Keratinocyte (primary cell): ENCODE results near the gene TENM4. TPM values are rescaled to one million over a fixed set of nuclear protein-coding genes. Genes with fewer than 3 reads are reported as not detected.

ENCODE experiments used
- DNase-seq: peaks from one replicate; pipeline ENCODE4 v3.0.0-alpha.2; 2011; ENCODE audit warnings: low read depth, missing footprints, low spot score
- FAIRE-seq: peaks from 2 replicates; lab custom pipeline; 2011; peaks lifted over from hg19 to GRCh38; lab: Jason Lieb, UNC
- H2AFZ ChIP-seq: 2 replicates; pipeline ENCODE4 v1.6.0; 2012; ENCODE audit warnings: low read length, control low read depth, inconsistent platforms; ENCODE audit not compliant: control insufficient read depth
- H3K27ac ChIP-seq: 2 replicates; pipeline ENCODE4 v1.5.1; 2011; ENCODE audit warnings: low read length; ENCODE audit not compliant: control insufficient read depth, insufficient read depth
- H3K27me3 ChIP-seq: 3 replicates; pipeline ENCODE4 v1.6.0; 2011; ENCODE audit warnings: low read length; ENCODE audit not compliant: control insufficient read depth, insufficient read depth; ENCODE audit errors: extremely low read depth
- H3K36me3 ChIP-seq, 2 experiments: 2 replicates in 1 of 2; 3 replicates in 1 of 2; pipeline ENCODE4 v1.5.1; 2011; ENCODE audit warnings: low read length in 2 of 2, mild to moderate bottlenecking in 1 of 2; ENCODE audit not compliant: control insufficient read depth in 2 of 2, insufficient read depth in 2 of 2; ENCODE audit errors: extremely low read depth in 1 of 2
- H3K4me1 ChIP-seq: 3 replicates; pipeline ENCODE4 v1.5.1; 2011; ENCODE audit warnings: low read length; ENCODE audit not compliant: control insufficient read depth, insufficient read depth; ENCODE audit errors: extremely low read depth
- H3K4me2 ChIP-seq: 3 replicates; pipeline ENCODE4 v1.6.0; 2011; ENCODE audit warnings: low read depth, low read length; ENCODE audit not compliant: control insufficient read depth, insufficient read depth; ENCODE audit errors: extremely low read depth
- H3K4me3 ChIP-seq, 3 experiments: fragments of 200-600 bp in 1 of 3; sonication (generic) in 1 of 3; 2 replicates in 2 of 3; 3 replicates in 1 of 3; pipeline ENCODE4 v1.5.1; 2011 to 2016; ENCODE audit warnings: low read length in 3 of 3, mild to moderate bottlenecking in 3 of 3, control low read depth in 2 of 3, inconsistent platforms in 1 of 3, low read depth in 1 of 3, mixed read lengths in 1 of 3, mixed run types in 1 of 3, moderate library complexity in 1 of 3; ENCODE audit not compliant: control insufficient read depth in 2 of 3, insufficient read depth in 2 of 3; ENCODE audit errors: extremely low read depth in 1 of 3
- H3K79me2 ChIP-seq: 2 replicates; pipeline ENCODE4 v1.6.0; 2012; ENCODE audit warnings: low read length; ENCODE audit not compliant: control insufficient read depth, insufficient read depth
- H3K9ac ChIP-seq: 3 replicates; pipeline ENCODE4 v1.6.0; 2011; ENCODE audit warnings: low read length; ENCODE audit not compliant: control insufficient read depth, insufficient read depth; ENCODE audit errors: extremely low read depth
- H3K9me1 ChIP-seq: 3 replicates; pipeline ENCODE4 v1.6.0; 2011; ENCODE audit warnings: low read length; ENCODE audit not compliant: control insufficient read depth, insufficient read depth; ENCODE audit errors: extremely low read depth
- H3K9me3 ChIP-seq: 2 replicates; pipeline ENCODE4 v1.5.1; 2012; ENCODE audit warnings: low read depth, low read length; ENCODE audit not compliant: control insufficient read depth
- H4K20me1 ChIP-seq: 3 replicates; pipeline ENCODE4 v1.6.0; 2011; ENCODE audit warnings: low read length; ENCODE audit not compliant: control insufficient read depth, insufficient read depth; ENCODE audit errors: extremely low read depth
- EZH2 ChIP-seq: IDR thresholded peaks from one replicate; pipeline ENCODE4 v1.6.1; 2012; ENCODE audit warnings: inconsistent platforms, mild to moderate bottlenecking, low read length, moderate library complexity
- dilution Hi-C: fragments of 300-500 bp; cut with MboI; formaldehyde crosslinking; loops from one replicate; pipeline ENCODE4 v1.7.0; 2020; ENCODE audit warnings: low sequenced_read_pairs; ENCODE audit not compliant: extremely low pct_ligation_motif_present
- polyA plus RNA-seq, 5 experiments: library from polyadenylated mRNA; depleted of rRNA in 3 of 5; stranded (reverse) in 3 of 5; stranded (forward) in 1 of 5; unstranded in 1 of 5; fragments of >200 nt; gene quantifications; 1 replicate in 1 of 5; 2 replicates in 3 of 5; 3 replicates in 1 of 5; pipeline versions ENCODE4 v1.2.1 to v1.2.3, GENCODE V29; 2011 to 2012; ENCODE audit warnings: missing spikeins in 2 of 5, low read depth in 1 of 5, low replicate concordance in 1 of 5
- TF ChIP-seq, protein P1 (sequence below), 3 experiments: IDR thresholded peaks in 1 of 3; conservative IDR thresholded peaks in 1 of 3; optimal IDR thresholded peaks in 1 of 3; 2 replicates in 2 of 3; 3 replicates in 1 of 3; pipeline versions ENCODE3 to v1.5.1; 2011; ENCODE audit warnings: low read length in 3 of 3, mild to moderate bottlenecking in 3 of 3, moderate library complexity in 2 of 3, control low read depth in 1 of 3, inconsistent platforms in 1 of 3; ENCODE audit not compliant: insufficient read depth in 2 of 3; ENCODE audit errors: extremely low read depth in 1 of 3

The TENM4 gene
- polyA plus RNA-seq, 1 donor (not counting 4 experiments of a cell fraction or from before 2014, with no cell fraction given) = 3.5 TPM

DNA sequence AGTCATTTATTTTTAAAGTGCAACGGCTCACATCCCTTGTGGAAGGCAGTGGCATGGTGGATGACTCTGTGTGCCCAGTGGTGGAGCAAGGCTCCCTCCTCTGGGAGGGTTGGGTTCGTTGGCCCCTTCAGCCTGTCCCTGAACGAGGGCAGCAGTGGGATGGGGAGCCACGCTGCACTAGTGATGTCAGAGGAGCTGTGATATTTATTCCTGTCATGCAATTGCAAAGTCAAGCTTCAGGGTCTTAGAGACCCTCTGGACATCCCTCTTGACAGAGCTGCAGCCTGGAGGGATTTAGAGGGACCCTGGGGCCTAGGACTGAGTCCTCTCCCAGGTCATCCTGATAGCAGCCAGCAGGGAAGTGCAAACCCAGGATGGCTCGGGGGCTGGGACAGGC is 788.0 kb downstream of the TENM4 start:
- no peak overlapping the region for H2AFZ ChIP-seq
- FAIRE-seq (no peak), DNase-seq (no peak)
- H3K79me2 ChIP-seq = no peaks in the 10 kb centered on the region
- no peaks in the 10 kb centered on the region for H3K27me3 ChIP-seq
- H4K20me1 ChIP-seq = no peaks in the 10 kb centered on the region
- no peak overlapping the region for H3K9ac ChIP-seq
- no peak overlapping the region for H3K27ac ChIP-seq
- H3K4me3 ChIP-seq = no peak overlapping the region
- peaks cover 6% of the 10 kb centered on the region for H3K4me1 ChIP-seq
- TF ChIP-seq, protein P1, sequence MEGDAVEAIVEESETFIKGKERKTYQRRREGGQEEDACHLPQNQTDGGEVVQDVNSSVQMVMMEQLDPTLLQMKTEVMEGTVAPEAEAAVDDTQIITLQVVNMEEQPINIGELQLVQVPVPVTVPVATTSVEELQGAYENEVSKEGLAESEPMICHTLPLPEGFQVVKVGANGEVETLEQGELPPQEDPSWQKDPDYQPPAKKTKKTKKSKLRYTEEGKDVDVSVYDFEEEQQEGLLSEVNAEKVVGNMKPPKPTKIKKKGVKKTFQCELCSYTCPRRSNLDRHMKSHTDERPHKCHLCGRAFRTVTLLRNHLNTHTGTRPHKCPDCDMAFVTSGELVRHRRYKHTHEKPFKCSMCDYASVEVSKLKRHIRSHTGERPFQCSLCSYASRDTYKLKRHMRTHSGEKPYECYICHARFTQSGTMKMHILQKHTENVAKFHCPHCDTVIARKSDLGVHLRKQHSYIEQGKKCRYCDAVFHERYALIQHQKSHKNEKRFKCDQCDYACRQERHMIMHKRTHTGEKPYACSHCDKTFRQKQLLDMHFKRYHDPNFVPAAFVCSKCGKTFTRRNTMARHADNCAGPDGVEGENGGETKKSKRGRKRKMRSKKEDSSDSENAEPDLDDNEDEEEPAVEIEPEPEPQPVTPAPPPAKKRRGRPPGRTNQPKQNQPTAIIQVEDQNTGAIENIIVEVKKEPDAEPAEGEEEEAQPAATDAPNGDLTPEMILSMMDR (optimal IDR thresholded peaks at IDR 0.05 in 1 of 3, IDR thresholded peaks at IDR 0.05 in 1 of 3, conservative IDR thresholded peaks at IDR 0.05 in 1 of 3; ENCODE audit: extremely low read depth in 1 of 3, insufficient read depth in 2 of 3, low read length in 3 of 3) = no peak
- TF ChIP-seq EZH2 = no peak
- H3K9me1 ChIP-seq = no peaks in the 10 kb centered on the region
- dilution Hi-C loops = no loop called here
- H3K9me3 ChIP-seq = no peaks in the 10 kb centered on the region
- H3K4me2 ChIP-seq = no peak overlapping the region
- peaks cover 0 to 2% of the 10 kb centered on the region in 2 experiments for H3K36me3 ChIP-seq

GRCh38 chr11:78651923-78652842 is 788.6 kb downstream of the TENM4 start:
- DNase-seq = no peak
- no peak overlapping the region for H3K4me2 ChIP-seq
- dilution Hi-C loops = no loop called here
- H2AFZ ChIP-seq = no peak overlapping the region
- no peaks in the 10 kb centered on the region for H4K20me1 ChIP-seq
- H3K4me3 ChIP-seq = no peak overlapping the region
- H3K4me1 ChIP-seq = peaks cover 6% of the 10 kb centered on the region
- H3K27me3 ChIP-seq = no peaks in the 10 kb centered on the region
- no peak overlapping the region for H3K9ac ChIP-seq
- no peak for TF ChIP-seq EZH2
- TF ChIP-seq, protein P1 (optimal IDR thresholded peaks at IDR 0.05 in 1 of 3, IDR thresholded peaks at IDR 0.05 in 1 of 3, conservative IDR thresholded peaks at IDR 0.05 in 1 of 3; ENCODE audit: extremely low read depth in 1 of 3, insufficient read depth in 2 of 3, low read length in 3 of 3) = no peak
- H3K27ac ChIP-seq = no peak overlapping the region
- FAIRE-seq = no peak
- no peaks in the 10 kb centered on the region for H3K79me2 ChIP-seq
- H3K36me3 ChIP-seq = peaks cover 0 to 2% of the 10 kb centered on the region in 2 experiments
- H3K9me1 ChIP-seq = no peaks in the 10 kb centered on the region
- no peaks in the 10 kb centered on the region for H3K9me3 ChIP-seq
